IMR-90 (cell line): ENCODE measurements around the gene DYNLRB1. TPM values are rescaled to one million over a fixed set of nuclear protein-coding genes. Genes with fewer than 3 reads are reported as not detected.

Source experiments
- ATAC-seq: fragments of 200-7000 bp; cut with Tn5 transposase; 2 replicates; pipeline ENCODE4 v1.9.1; 2020; ENCODE audit warnings: low read depth, mild to moderate bottlenecking, moderate library complexity
- BruUV-seq: library from RNA; stranded (reverse); fragments of 400-500 nt; replicated peaks from 2 replicates; lab custom pipeline; 2021; lab: Mats Ljungman, UMichigan
- CTCF ChIA-PET: fragments of 300-600 bp; formaldehyde crosslinking; extraction: SDS; loops from one replicate; lab custom pipeline; 2021; ENCODE audit warnings: antibody characterized with exemption; lab: Yijun Ruan, JAX
- POLR2A ChIA-PET: fragments of 300-600 bp; sonication (Branson Sonifier 250); formaldehyde crosslinking; loops from one replicate; lab custom pipeline; 2022; ENCODE audit warnings: antibody characterized with exemption; ENCODE audit not compliant: unreplicated experiment; lab: Charles Lee
- DNase-seq: peaks from one replicate; pipeline ENCODE4 v3.0.0; 2013
- H2AFZ ChIP-seq: replicated peaks from 2 replicates; pipeline ENCODE3; 2013; ENCODE audit warnings: low read length, mild to moderate bottlenecking; ENCODE audit not compliant: poor library complexity
- H2AK5ac ChIP-seq: 2 replicates; pipeline ENCODE4 v1.6.1; 2013; ENCODE audit warnings: low read depth, low read length, inconsistent platforms
- H2AK9ac ChIP-seq: replicated peaks from 2 replicates; pipeline ENCODE3; 2013; ENCODE audit warnings: mild to moderate bottlenecking, low read depth, low read length, moderate library complexity; ENCODE audit not compliant: poor library complexity
- H2BK120ac ChIP-seq: 2 replicates; pipeline ENCODE4 v1.6.1; 2013; ENCODE audit warnings: low read depth, low read length, inconsistent platforms
- H2BK15ac ChIP-seq: 3 replicates; pipeline ENCODE4 v1.6.1; 2013; ENCODE audit warnings: low read depth, low read length, inconsistent platforms
- H2BK20ac ChIP-seq: 2 replicates; pipeline ENCODE4 v1.6.1; 2013; ENCODE audit warnings: low read depth, mild to moderate bottlenecking, inconsistent platforms, low read length, moderate library complexity
- H2BK5ac ChIP-seq: 2 replicates; pipeline ENCODE4 v1.6.1; 2013; ENCODE audit warnings: mild to moderate bottlenecking, low read depth, low read length, inconsistent platforms; ENCODE audit not compliant: poor library complexity, severe bottlenecking
- H3K14ac ChIP-seq: replicated peaks from 2 replicates; pipeline ENCODE4 v1.6.1; 2013; ENCODE audit warnings: low read depth, low read length, inconsistent platforms
- H3K18ac ChIP-seq: 2 replicates; pipeline ENCODE4 v1.6.1; 2013; ENCODE audit warnings: low read depth, low read length, control low read depth
- H3K23ac ChIP-seq: 2 replicates; pipeline ENCODE4 v1.6.1; 2013; ENCODE audit warnings: low read depth, low read length, inconsistent platforms
- H3K27ac ChIP-seq: 2 replicates; pipeline ENCODE4 v1.5.1; 2013; ENCODE audit warnings: mild to moderate bottlenecking, control low read depth, low read length; ENCODE audit not compliant: insufficient read depth
- H3K27me3 ChIP-seq: 2 replicates; pipeline ENCODE4 v1.6.1; 2013; ENCODE audit warnings: low read length; ENCODE audit not compliant: control insufficient read depth, insufficient read depth
- H3K36me3 ChIP-seq: 2 replicates; pipeline ENCODE4 v1.6.1; 2013; ENCODE audit warnings: low read length, mixed read lengths; ENCODE audit not compliant: control insufficient read depth, insufficient read depth
- H3K4ac ChIP-seq: 2 replicates; pipeline ENCODE4 v1.6.1; 2013; ENCODE audit warnings: low read depth, low read length, inconsistent platforms
- H3K4me1 ChIP-seq: 2 replicates; pipeline ENCODE4 v1.6.1; 2013; ENCODE audit warnings: low read length, mixed read lengths; ENCODE audit not compliant: control insufficient read depth, insufficient read depth
- H3K4me2 ChIP-seq: 2 replicates; pipeline ENCODE4 v1.6.1; 2013; ENCODE audit warnings: low read depth, mild to moderate bottlenecking, control low read depth, low read length, moderate library complexity
- H3K4me3 ChIP-seq: 2 replicates; pipeline ENCODE4 v1.5.1; 2013; ENCODE audit warnings: low read depth, mild to moderate bottlenecking, control low read depth, low read length, moderate library complexity; ENCODE audit not compliant: insufficient read depth
- H3K56ac ChIP-seq: 2 replicates; pipeline ENCODE4 v1.6.1; 2013; ENCODE audit warnings: low read length, inconsistent platforms; ENCODE audit not compliant: insufficient read depth; ENCODE audit errors: extremely low read depth
- H3K79me1 ChIP-seq, 2 experiments: 2 replicates each; pipeline ENCODE4 v1.6.1; 2013; ENCODE audit warnings: low read length in 2 of 2, inconsistent platforms in 1 of 2, low read depth in 1 of 2
- H3K9ac ChIP-seq: 2 replicates; pipeline ENCODE4 v1.6.1; 2013; ENCODE audit warnings: low read depth, low read length, control low read depth
- H3K9me1 ChIP-seq: 2 replicates; pipeline ENCODE4 v1.6.1; 2013; ENCODE audit warnings: low read length, inconsistent platforms; ENCODE audit not compliant: insufficient read depth
- H3K9me3 ChIP-seq: 2 replicates; pipeline ENCODE4 v1.6.1; 2013; ENCODE audit warnings: low read length; ENCODE audit not compliant: control insufficient read depth, insufficient read depth
- H4K20me1 ChIP-seq: 2 replicates; pipeline ENCODE4 v1.6.1; 2013; ENCODE audit warnings: low read length, inconsistent platforms; ENCODE audit not compliant: insufficient read depth
- H4K5ac ChIP-seq: 2 replicates; pipeline ENCODE4 v1.6.1; 2013; ENCODE audit warnings: mild to moderate bottlenecking, low read depth, low read length, control low read depth
- H4K8ac ChIP-seq, 2 experiments: 2 replicates each; pipeline ENCODE4 v1.6.1; 2013; ENCODE audit warnings: low read depth in 2 of 2, low read length in 2 of 2, control low read depth in 1 of 2, inconsistent platforms in 1 of 2
- H4K91ac ChIP-seq: 2 replicates; pipeline ENCODE4 v1.6.1; 2013; ENCODE audit warnings: low read depth, low read length, inconsistent platforms; ENCODE audit not compliant: insufficient read depth
- BHLHE40 ChIP-seq: fragments of 150-350 bp; IDR thresholded peaks from 2 replicates; pipeline ENCODE4 v1.6.1; 2016; ENCODE audit warnings: mild to moderate bottlenecking, low read depth, low read length
- CEBPB ChIP-seq: IDR thresholded peaks from 2 replicates; pipeline ENCODE4 v1.6.1; 2012; ENCODE audit warnings: low read depth, low read length, improper control_type of control experiment
- CHD1 ChIP-seq: IDR thresholded peaks from 2 replicates; pipeline ENCODE4 v1.6.1; 2012; ENCODE audit warnings: low read depth, low read length, improper control_type of control experiment
- CTCF ChIP-seq: conservative IDR thresholded peaks from 2 replicates; pipeline ENCODE4 v1.5.1; 2012; ENCODE audit warnings: mild to moderate bottlenecking, low read depth, low read length, improper control_type of control experiment
- ELK1 ChIP-seq: fragments of 150-350 bp; IDR thresholded peaks from 2 replicates; pipeline ENCODE4 v1.6.1; 2016; ENCODE audit warnings: low read depth, mild to moderate bottlenecking, low read length, moderate library complexity, borderline replicate concordance
- FOS ChIP-seq: fragments of 150-350 bp; IDR thresholded peaks from 2 replicates; pipeline ENCODE4 v1.6.1; 2016; ENCODE audit warnings: low read depth, low read length
- MAFK ChIP-seq: IDR thresholded peaks from 2 replicates; pipeline ENCODE4 v1.6.1; 2012; ENCODE audit warnings: low read depth, low read length, improper control_type of control experiment
- MAZ ChIP-seq: IDR thresholded peaks from 2 replicates; pipeline ENCODE4 v1.6.1; 2012; ENCODE audit warnings: low read depth, mild to moderate bottlenecking, low read length, improper control_type of control experiment, moderate library complexity, borderline replicate concordance
- MXI1 ChIP-seq: IDR thresholded peaks from 2 replicates; pipeline ENCODE4 v1.6.1; 2012; ENCODE audit warnings: low read depth, mild to moderate bottlenecking, low read length, moderate library complexity, borderline replicate concordance
- NFE2L2 ChIP-seq: fragments of 150-350 bp; IDR thresholded peaks from 2 replicates; pipeline ENCODE4 v1.6.1; 2016; ENCODE audit warnings: low read depth, mild to moderate bottlenecking, low read length
- POLR2A ChIP-seq: IDR thresholded peaks from 2 replicates; pipeline ENCODE4 v1.6.1; 2012; ENCODE audit warnings: mild to moderate bottlenecking, low read depth, low read length
- RAD21 ChIP-seq: IDR thresholded peaks from 2 replicates; pipeline ENCODE4 v1.6.1; 2012; ENCODE audit warnings: low read length, improper control_type of control experiment
- RCOR1 ChIP-seq: IDR thresholded peaks from 2 replicates; pipeline ENCODE4 v1.6.1; 2012; ENCODE audit warnings: mild to moderate bottlenecking, low read length, improper control_type of control experiment; ENCODE audit not compliant: insufficient replicate concordance
- RFX5 ChIP-seq: IDR thresholded peaks from 2 replicates; pipeline ENCODE4 v1.8.0; 2012; ENCODE audit warnings: low read depth, mild to moderate bottlenecking, low read length, moderate library complexity
- SMC3 ChIP-seq: fragments of 150-350 bp; IDR thresholded peaks from 2 replicates; pipeline ENCODE4 v1.6.1; 2016; ENCODE audit warnings: low read depth, mild to moderate bottlenecking, antibody characterized with exemption, low read length, moderate library complexity
- USF2 ChIP-seq: fragments of 150-350 bp; IDR thresholded peaks from 2 replicates; pipeline ENCODE4 v1.6.1; 2017; ENCODE audit warnings: mild to moderate bottlenecking, antibody characterized with exemption, low read length, low read depth
- WGBS, 2 experiments: methylation state at CpG; one replicate each; pipeline versions ENCODE4 v1.1.5 to v1.1.7; 2013; ENCODE audit warnings: missing lambda C conversion rate in 2 of 2; ENCODE audit not compliant: insufficient read length in 1 of 2; ENCODE audit errors: extremely low coverage in 2 of 2; 5-methylcytosine and 5-hydroxymethylcytosine counted together
- dilution Hi-C: fragments of 300-500 bp; cut with HindIII; formaldehyde crosslinking; loops from one replicate; pipeline ENCODE4 v1.14.3; 2018; ENCODE audit warnings: low sequenced_read_pairs; ENCODE audit not compliant: unreplicated experiment
- in situ Hi-C: fragments of 300-500 bp; cut with MboI; formaldehyde crosslinking; loops from 3 replicates; pipeline ENCODE4 v1.14.3; 2019; ENCODE audit warnings: low sequenced_read_pairs, inconsistent platforms, mixed read lengths
- intact Hi-C: fragments of 100-400 bp; cut with micrococcal nuclease; formaldehyde crosslinking; loops from 2 replicates; pipeline ENCODE4 v1.10.0; 2022
- polyA plus RNA-seq, 3 experiments: library from polyadenylated mRNA; depleted of rRNA; stranded (reverse); fragments of >200 nt; gene quantifications; 2 replicates each; pipeline ENCODE4 v1.2.3, GENCODE V29; 2012; ENCODE audit warnings: low replicate concordance in 1 of 3
- total RNA-seq: library from RNA; depleted of rRNA; stranded (reverse); fragments of >200 nt; gene quantifications from 2 replicates; pipeline ENCODE4 v1.2.3, GENCODE V29; 2012

DYNLRB1 gene
- total and polyA plus RNA-seq, 2 of the 4 experiments (the other 2 are of a cell fraction) = 82.4 to 380 TPM

GRCh38 chr20:34538671-34539123, 22.5 kb downstream of the DYNLRB1 start:
- intact Hi-C loops = loop anchor here (1.0 to 5.0 kb wide), 2 partner anchors 169 to 231 kb away; no protein-coding TSS in a partner anchor
- Histone ChIP-seq H2BK20ac (no peak overlapping the region), H2AK9ac (no peak overlapping the region), H3K4me1 (no peaks in the 10 kb centered on the region), H3K18ac (no peak overlapping the region), H2AK5ac (no peak overlapping the region), H3K9ac (no peak overlapping the region), H2BK5ac (no peak overlapping the region), H4K20me1 (peaks cover 9% of the 10 kb centered on the region; the same call in 1 of the 2 replicates), H3K79me1 (peaks cover 11 to 47% of the 10 kb centered on the region in 2 experiments), H4K5ac (no peak overlapping the region), H3K23ac (no peak overlapping the region), H3K9me1 (no peaks in the 10 kb centered on the region), H3K9me3 (no peaks in the 10 kb centered on the region), H3K27ac (no peak overlapping the region), H2BK120ac (no peak overlapping the region), H3K36me3 (peaks cover 62% of the 10 kb centered on the region), H3K14ac (no peak overlapping the region), H3K4me2 (no peak overlapping the region), H3K4ac (no peak overlapping the region), H3K27me3 (no peaks in the 10 kb centered on the region), H4K8ac (no peak overlapping the region), H3K56ac (no peak overlapping the region), H3K4me3 (no peak overlapping the region), H4K91ac (no peak overlapping the region), H2BK15ac (no peak overlapping the region), H2AFZ (no peak overlapping the region)
- ChIA-PET CTCF (interaction anchor here (0.6 to 1.7 kb wide), 9 partner anchors 8 to 348 kb away, joined by 3 to 7 read pairs (median 5); partner anchors contain the start of gene ITCH), POLR2A (no interaction called here)
- TF ChIP-seq USF2 (no peak), MAFK (no peak), POLR2A (no peak), MXI1 (no peak), RAD21 (peak; percentile 55), NFE2L2 (no peak), CEBPB (peak; percentile 67; the same call in 1 of the 2 replicates), CTCF (peak; percentile 65), ELK1 (no peak), MAZ (no peak), CHD1 (no peak), SMC3 (peak; percentile 57), RCOR1 (no peak), FOS (no peak), BHLHE40 (no peak), RFX5 (no peak)
- DNase-seq = peak; percentile 57
- dilution Hi-C loops = no loop called here
- no TSS peak for BruUV-seq
- ATAC-seq = peak; percentile 91
- WGBS, 2 experiments = 33% methylated on average over 1 of the region's 5 CpGs; no CpG with 5 or more reads in 1 of the 2 experiments
- in situ Hi-C loops = no loop called here
